Skeletal muscle tissue (tissue), 5 donors: ENCODE data around the gene ZNF74. TPM values are rescaled to one million over a fixed set of nuclear protein-coding genes. Genes with fewer than 3 reads are reported as not detected.

ENCODE experiments used
- H3K27ac ChIP-seq: one replicate; pipeline ENCODE4 v1.7.0; 2013; ENCODE audit warnings: mild to moderate bottlenecking, low read depth, low read length, inconsistent platforms
- H3K27me3 ChIP-seq, 3 donors: one replicate each; pipeline ENCODE4 v1.7.0; 2013; ENCODE audit warnings: low read length in 3 of 3; ENCODE audit not compliant: control insufficient read depth in 3 of 3, insufficient read depth in 3 of 3
- H3K36me3 ChIP-seq, 3 donors: one replicate each; pipeline ENCODE4 v1.7.0; 2013; ENCODE audit warnings: low read length in 3 of 3; ENCODE audit not compliant: control insufficient read depth in 3 of 3, insufficient read depth in 3 of 3
- H3K4me1 ChIP-seq, 3 donors: one replicate each; pipeline ENCODE4 v1.7.0; 2013; ENCODE audit warnings: low read length in 3 of 3, mild to moderate bottlenecking in 3 of 3; ENCODE audit not compliant: control insufficient read depth in 3 of 3, insufficient read depth in 3 of 3
- H3K4me3 ChIP-seq, 3 donors: one replicate each; pipeline ENCODE4 v1.7.0; 2013; ENCODE audit warnings: low read length in 3 of 3
- H3K9ac ChIP-seq, 3 donors: one replicate each; pipeline ENCODE4 v1.7.0; 2013; ENCODE audit warnings: low read length in 3 of 3, mild to moderate bottlenecking in 3 of 3, moderate library complexity in 2 of 3, low read depth in 1 of 3
- H3K9me3 ChIP-seq, 3 donors: one replicate each; pipeline ENCODE4 v1.7.0; 2013; ENCODE audit warnings: low read length in 3 of 3; ENCODE audit not compliant: control insufficient read depth in 3 of 3
- small RNA-seq: library from RNA; depleted of rRNA; stranded (forward); fragments of <200 nt; gene quantifications from one replicate; pipeline ENCODE3, GENCODE V24; 2014
- total RNA-seq: library from RNA; depleted of rRNA; stranded (reverse); fragments of >200 nt; gene quantifications from one replicate; pipeline ENCODE4 v1.2.3, GENCODE V29; 2014
- donor health status: Osteomylitis.

Gene ZNF74
- total RNA-seq, 1 donor from 2014 or later = 9.9 TPM

DNA sequence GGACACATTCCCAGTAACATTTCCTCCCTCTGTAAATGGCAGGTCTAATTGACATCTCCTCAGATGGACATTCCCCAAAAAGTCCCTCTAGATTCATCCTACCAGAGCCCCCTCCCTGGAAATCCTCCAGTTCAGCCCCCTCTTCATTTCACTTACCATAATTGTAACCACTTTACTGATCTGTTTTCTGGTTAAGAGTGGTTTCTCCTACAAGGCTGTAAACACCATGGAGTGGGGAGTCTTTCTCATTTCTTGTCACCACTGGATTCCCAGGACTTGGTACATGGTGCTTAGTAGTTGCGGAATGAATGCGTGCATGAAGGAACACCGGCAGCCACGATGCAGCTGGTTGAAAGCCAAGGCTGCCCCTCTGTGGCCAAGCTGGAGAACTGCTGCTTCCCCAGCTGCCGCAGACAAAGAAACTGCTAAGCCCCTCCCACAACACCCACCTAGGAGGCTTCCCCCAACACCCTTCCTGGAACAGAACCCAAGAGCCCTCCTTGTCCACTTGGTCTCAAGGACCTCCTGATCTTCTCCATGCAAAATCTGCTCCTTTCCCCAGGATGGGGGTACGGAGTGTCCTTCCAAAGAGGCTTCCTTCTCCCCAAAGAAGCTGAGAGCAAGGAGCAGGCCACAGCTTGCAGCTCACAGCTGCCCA lies 62.2 kb downstream of the ZNF74 start:
- Histone ChIP-seq H3K36me3 (peaks cover 24 to 31% (median 24%) of the 10 kb centered on the region in 3 donors), H3K27me3 (no peaks in the 10 kb centered on the region), H3K9me3 (no peaks in the 10 kb centered on the region), H3K4me1 (peaks cover 0 to 5% (median 0%) of the 10 kb centered on the region in 3 donors), H3K9ac (peak overlapping the region in 1 of 3 donors; percentile 17), H3K27ac (no peak overlapping the region), H3K4me3 (no peak overlapping the region)

DNA sequence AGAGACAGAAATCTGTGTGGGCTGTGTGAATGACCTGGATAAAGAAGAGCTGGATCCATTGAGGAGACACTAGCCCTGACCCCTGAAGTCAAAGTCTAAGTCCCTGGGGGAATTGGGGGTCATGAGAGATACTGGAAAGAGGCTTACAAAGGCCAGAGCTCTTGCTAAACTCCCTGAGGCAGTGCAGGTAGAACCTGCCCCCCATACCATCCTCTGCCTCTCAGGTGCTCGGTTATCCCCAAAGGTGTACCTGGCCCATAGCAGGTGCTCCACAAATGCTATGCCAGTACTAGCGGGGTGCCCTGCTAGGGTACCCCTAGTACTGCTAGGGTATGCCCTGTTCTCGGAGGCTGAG lies 62.7 kb downstream of the ZNF74 start:
- Histone ChIP-seq H3K9me3 (no peaks in the 10 kb centered on the region), H3K4me3 (no peak overlapping the region), H3K4me1 (peaks cover 0 to 5% (median 0%) of the 10 kb centered on the region in 3 donors), H3K36me3 (peaks cover 21 to 26% (median 22%) of the 10 kb centered on the region in 3 donors), H3K27me3 (no peaks in the 10 kb centered on the region), H3K9ac (peak overlapping the region in 1 of 3 donors; percentile 17), H3K27ac (no peak overlapping the region)

GRCh38 chr22:20457506-20458240 lies 63.7 kb downstream of the ZNF74 start:
- Histone ChIP-seq H3K9ac (no peak overlapping the region), H3K27ac (no peak overlapping the region), H3K4me1 (peaks cover 0 to 5% (median 3%) of the 10 kb centered on the region in 3 donors), H3K27me3 (no peaks in the 10 kb centered on the region), H3K36me3 (peaks cover 16 to 21% (median 18%) of the 10 kb centered on the region in 3 donors), H3K4me3 (no peak overlapping the region), H3K9me3 (no peaks in the 10 kb centered on the region)

Small RNA genes lying within 50 kb of the gene (small RNA-seq; reads per million reads assigned to genes)
- gene RNU6-225P = not detected

Other genes starting within 250 kb of the ZNF74 start
- gene CCDC188, start 243.1 kb upstream of the ZNF74 start, total RNA-seq = not detected
- 2.6 TPM for gene RTN4R, start 125.8 kb upstream of the ZNF74 start, total RNA-seq
- 38.6 TPM for gene DGCR6L, start 74.1 kb upstream of the ZNF74 start, total RNA-seq
- 7.8 TPM for gene SCARF2, start 43.7 kb downstream of the ZNF74 start, total RNA-seq
- gene KLHL22, start 101.6 kb downstream of the ZNF74 start, total RNA-seq = 35.5 TPM
- gene MED15, start 113.5 kb downstream of the ZNF74 start, total RNA-seq = 16.7 TPM